Panc1 (cell line): ENCODE data around the gene SEL1L2. TPM values are rescaled to one million over a fixed set of nuclear protein-coding genes. Genes with fewer than 3 reads are reported as not detected.

Experiments used
- ATAC-seq: fragments of 200-7000 bp; cut with Tn5 transposase; 2 replicates; pipeline ENCODE4 v1.9.1; 2020; ENCODE audit warnings: mild to moderate bottlenecking, moderate library complexity
- BruUV-seq: library from RNA; stranded (reverse); fragments of 400-500 nt; replicated peaks from 2 replicates; lab custom pipeline; 2021; lab: Mats Ljungman, UMichigan
- CTCF ChIA-PET: fragments of 300-600 bp; sonication (Branson Sonifier 250); formaldehyde crosslinking; loops from one replicate; lab custom pipeline; 2022; ENCODE audit warnings: antibody characterized with exemption; lab: Charles Lee
- POLR2A ChIA-PET: fragments of 300-600 bp; sonication (Branson Sonifier 250); formaldehyde crosslinking; loops from one replicate; lab custom pipeline; 2022; ENCODE audit warnings: antibody characterized with exemption; lab: Charles Lee
- DNase-seq: peaks from one replicate; pipeline ENCODE4 v3.0.0-alpha.2; 2010; ENCODE audit warnings: low read depth, low spot score
- H3K27ac ChIP-seq: 2 replicates; pipeline ENCODE4 v1.5.1; 2011; ENCODE audit warnings: mild to moderate bottlenecking, low read length, inconsistent platforms
- H3K27me3 ChIP-seq: fragments of 200-500 bp; sonication (Bioruptor generic); 2 replicates; pipeline ENCODE4 v1.6.0; 2014; ENCODE audit warnings: low read length, inconsistent platforms; ENCODE audit not compliant: control insufficient read depth, insufficient read depth
- H3K36me3 ChIP-seq: fragments of 200-500 bp; sonication (Bioruptor generic); 2 replicates; pipeline ENCODE4 v1.5.1; 2014; ENCODE audit warnings: inconsistent platforms, mild to moderate bottlenecking, low read length, moderate library complexity; ENCODE audit not compliant: control insufficient read depth, insufficient read depth
- H3K4me1 ChIP-seq: 2 replicates; pipeline ENCODE4 v1.5.1; 2011; ENCODE audit warnings: inconsistent platforms, mild to moderate bottlenecking, low read length, moderate library complexity; ENCODE audit not compliant: control insufficient read depth, insufficient read depth
- H3K4me3 ChIP-seq, 2 experiments: 2 replicates each; pipeline ENCODE4 v1.5.1; 2011 to 2012; ENCODE audit warnings: low read depth in 2 of 2, low read length in 2 of 2, mild to moderate bottlenecking in 2 of 2, inconsistent platforms in 1 of 2, moderate library complexity in 1 of 2
- H3K9me3 ChIP-seq: fragments of 200-500 bp; sonication (Bioruptor generic); 2 replicates; pipeline ENCODE4 v1.5.1; 2014; ENCODE audit warnings: low read depth, mild to moderate bottlenecking, inconsistent platforms, low read length, moderate library complexity; ENCODE audit not compliant: control insufficient read depth, insufficient read depth
- CTCF ChIP-seq: fragments of 450-650 bp; IDR thresholded peaks from 2 replicates; pipeline ENCODE4 v1.5.1; 2017; ENCODE audit warnings: mild to moderate bottlenecking
- POLR2AphosphoS5 ChIP-seq: IDR thresholded peaks from 2 replicates; pipeline ENCODE4 v1.6.1; 2012; ENCODE audit warnings: mild to moderate bottlenecking, low read depth, low read length, moderate library complexity
- REST ChIP-seq, 2 experiments: IDR thresholded peaks; 2 replicates each; pipeline ENCODE4 v1.6.1; 2011 to 2012; ENCODE audit warnings: low read depth in 2 of 2, control low read depth in 1 of 2, low read length in 1 of 2, mild to moderate bottlenecking in 1 of 2, moderate library complexity in 1 of 2; ENCODE audit not compliant: insufficient read depth in 1 of 2
- SIN3A ChIP-seq: IDR thresholded peaks from 2 replicates; pipeline ENCODE4 v1.6.1; 2012; ENCODE audit warnings: low read depth, mild to moderate bottlenecking, low read length, moderate library complexity, borderline replicate concordance; ENCODE audit not compliant: insufficient read depth
- TCF7L2 ChIP-seq: IDR thresholded peaks from 2 replicates; pipeline ENCODE4 v1.6.1; 2011; ENCODE audit warnings: mild to moderate bottlenecking, low read depth, low read length, inconsistent platforms
- in situ Hi-C: cut with HindIII; loops from 2 replicates; pipeline ENCODE4 v1.10.0; 2016; ENCODE audit warnings: low sequenced_read_pairs, low pct_unique_long_range_greater_than_20kb
- intact Hi-C: fragments of 100-400 bp; cut with micrococcal nuclease; formaldehyde crosslinking; loops from one replicate; pipeline ENCODE4 v1.10.0; 2022; ENCODE audit not compliant: unreplicated experiment
- total RNA-seq: library from RNA; stranded (reverse); gene quantifications from one replicate; pipeline ENCODE4 v1.2.1, GENCODE V29; 2021; ENCODE audit not compliant: unreplicated experiment

Gene SEL1L2
- total RNA-seq, 1 experiment from 2014 or later = not detected

GRCh38 chr20:13858439-13858838 lies 132.0 kb downstream of the SEL1L2 start:
- no peaks in the 10 kb centered on the region for H3K36me3 ChIP-seq
- intact Hi-C loops = no loop called here
- no peak for DNase-seq
- H3K9me3 ChIP-seq = no peaks in the 10 kb centered on the region
- ATAC-seq = no peak
- H3K27me3 ChIP-seq = peaks cover 2% of the 10 kb centered on the region; the same call in 1 of the 2 replicates
- no peak overlapping the region for H3K4me3 ChIP-seq
- ChIA-PET CTCF (no interaction called here), POLR2A (no interaction called here)
- H3K4me1 ChIP-seq = no peaks in the 10 kb centered on the region
- no peak for TF ChIP-seq TCF7L2
- TF ChIP-seq SIN3A = no peak
- TF ChIP-seq REST (IDR thresholded peaks at IDR 0.05; ENCODE audit: insufficient read depth in 1 of 2, low read depth in 2 of 2, low read length in 1 of 2) = no peak
- TF ChIP-seq CTCF = no peak
- no peak for TF ChIP-seq POLR2AphosphoS5
- in situ Hi-C loops = no loop called here
- no peak overlapping the region for H3K27ac ChIP-seq
- BruUV-seq = no TSS peak

GRCh38 chr20:13857961-13858360 lies 132.5 kb downstream of the SEL1L2 start:
- Histone ChIP-seq H3K27me3 (peaks cover 2% of the 10 kb centered on the region; the same call in 1 of the 2 replicates), H3K27ac (no peak overlapping the region), H3K9me3 (no peaks in the 10 kb centered on the region), H3K4me3 (no peak overlapping the region), H3K36me3 (no peaks in the 10 kb centered on the region), H3K4me1 (no peaks in the 10 kb centered on the region)
- no peak for TF ChIP-seq CTCF
- TF ChIP-seq POLR2AphosphoS5 = no peak
- no peak for TF ChIP-seq TCF7L2
- TF ChIP-seq REST (IDR thresholded peaks at IDR 0.05; ENCODE audit: insufficient read depth in 1 of 2, low read depth in 2 of 2, low read length in 1 of 2) = no peak
- no peak for TF ChIP-seq SIN3A
- no TSS peak for BruUV-seq
- ChIA-PET POLR2A (no interaction called here), CTCF (no interaction called here)
- in situ Hi-C loops (no loop called here), intact Hi-C loops (no loop called here)
- ATAC-seq (no peak), DNase-seq (no peak)
